Fibroblast of lung (primary cell): ENCODE measurements around the gene SMARCC1. TPM values are rescaled to one million over a fixed set of nuclear protein-coding genes. Genes with fewer than 3 reads are reported as not detected.
"Not testable (repeated sequence)": the region's sequence is repeated elsewhere in the genome, so short reads cannot be mapped to it uniquely, and the experiment has no call there.

Experiments
- DNase-seq, 2 donors: peaks; one replicate each; pipeline versions ENCODE4 v3.0.0 to v3.0.0-alpha.2; 2010; ENCODE audit warnings: low read depth in 2 of 2
- H2AFZ ChIP-seq: 2 replicates; pipeline ENCODE4 v1.5.1; 2012; ENCODE audit warnings: low read length, control low read depth, inconsistent platforms
- H3K27ac ChIP-seq: 2 replicates; pipeline ENCODE4 v1.5.1; 2011; ENCODE audit warnings: low read length, control low read depth; ENCODE audit not compliant: insufficient read depth
- H3K27me3 ChIP-seq: 2 replicates; pipeline ENCODE4 v1.5.1; 2011; ENCODE audit warnings: mild to moderate bottlenecking, low read length; ENCODE audit not compliant: control insufficient read depth, insufficient read depth
- H3K36me3 ChIP-seq: 2 replicates; pipeline ENCODE4 v1.5.1; 2011; ENCODE audit warnings: low read length; ENCODE audit not compliant: control insufficient read depth, insufficient read depth
- H3K4me1 ChIP-seq: 2 replicates; pipeline ENCODE4 v1.5.1; 2011; ENCODE audit warnings: low read length; ENCODE audit not compliant: control insufficient read depth, insufficient read depth; ENCODE audit errors: extremely low read depth
- H3K4me2 ChIP-seq: 2 replicates; pipeline ENCODE4 v1.5.1; 2011; ENCODE audit warnings: low read length, control low read depth; ENCODE audit not compliant: insufficient read depth; ENCODE audit errors: extremely low read depth
- H3K4me3 ChIP-seq, 4 experiments: fragments of 200-600 bp in 1 of 4; sonication (generic) in 1 of 4; replicated peaks in 1 of 4; 2 replicates each; pipeline ENCODE4 v1.5.1; 2011 to 2016; ENCODE audit warnings: low read length in 4 of 4, low read depth in 3 of 4, mild to moderate bottlenecking in 3 of 4, control low read depth in 2 of 4, inconsistent platforms in 1 of 4, mixed read lengths in 1 of 4; ENCODE audit not compliant: insufficient read depth in 1 of 4; ENCODE audit errors: control extremely low read depth in 1 of 4
- H3K79me2 ChIP-seq: 2 replicates; pipeline ENCODE4 v1.5.1; 2012; ENCODE audit warnings: mild to moderate bottlenecking, low read length, inconsistent platforms; ENCODE audit not compliant: control insufficient read depth, insufficient read depth
- H3K9ac ChIP-seq: 2 replicates; pipeline ENCODE4 v1.5.1; 2011; ENCODE audit warnings: mild to moderate bottlenecking, low read length, control low read depth; ENCODE audit not compliant: insufficient read depth
- H3K9me3 ChIP-seq: 2 replicates; pipeline ENCODE4 v1.5.1; 2012; ENCODE audit warnings: low read depth, low read length; ENCODE audit not compliant: control insufficient read depth, insufficient read depth
- H4K20me1 ChIP-seq: 2 replicates; pipeline ENCODE4 v1.5.1; 2011; ENCODE audit warnings: low read length; ENCODE audit not compliant: control insufficient read depth, insufficient read depth; ENCODE audit errors: extremely low read depth
- CTCF ChIP-seq, 2 donors: IDR thresholded peaks in 1 of 2; conservative IDR thresholded peaks in 1 of 2; 1 replicate in 1 of 2; 2 replicates in 1 of 2; pipeline ENCODE4 v1.5.1; 2011 to 2012; ENCODE audit warnings: low read length in 2 of 2, control low read depth in 1 of 2, inconsistent platforms in 1 of 2, low read depth in 1 of 2, mild to moderate bottlenecking in 1 of 2
- EZH2 ChIP-seq: IDR thresholded peaks from 2 replicates; pipeline ENCODE4 v1.5.1; 2012; ENCODE audit warnings: low read length, control low read depth, mild to moderate bottlenecking; ENCODE audit errors: missing control alignments
- polyA minus RNA-seq: library from RNA; depleted of rRNA, polyadenylated mRNA; stranded (reverse); fragments of >200 nt; gene quantifications from 2 replicates; pipeline ENCODE4 v1.2.3, GENCODE V29; 2011; ENCODE audit warnings: low replicate concordance
- polyA plus RNA-seq, 2 donors: library from polyadenylated mRNA; depleted of rRNA in 1 of 2; stranded (reverse) in 1 of 2; unstranded in 1 of 2; fragments of >200 nt; gene quantifications; 2 replicates each; pipeline ENCODE4 v1.2.1, GENCODE V29; 2011 to 2012; ENCODE audit warnings: missing spikeins in 1 of 2
- total RNA-seq: library from RNA; depleted of rRNA; stranded (reverse); fragments of >200 nt; gene quantifications from 2 replicates; pipeline ENCODE4 v1.2.1, GENCODE V29; 2014

SMARCC1 gene
- total RNA-seq, result 23.1 and 27.0 TPM in 2 replicates
- 23.6 and 31.1 TPM in 2 replicates for polyA plus RNA-seq
- polyA plus RNA-seq (2012), result 28.9 and 35.2 TPM in 2 replicates
- polyA minus RNA-seq, result 66.4 and 95.5 TPM in 2 replicates

- peak within 1 kb of the TSS; percentile 94 for H3K27ac ChIP-seq
- H3K4me1 ChIP-seq, result peaks cover 2% of the 10 kb centered on the region
- H3K27me3 ChIP-seq, result no peaks in the 10 kb centered on the region
- peak; percentile 94 to 97 for DNase-seq
- H3K9ac ChIP-seq, result peak within 1 kb of the TSS; percentile 97
- no peaks in the 10 kb centered on the region for H3K36me3 ChIP-seq
- H3K9me3 ChIP-seq, result no peaks in the 10 kb centered on the region
- H3K4me2 ChIP-seq, result peak within 1 kb of the TSS; percentile 98
- H2AFZ ChIP-seq, result peak within 1 kb of the TSS; percentile 84
- no peak for TF ChIP-seq EZH2
- no peak for TF ChIP-seq CTCF (conservative IDR thresholded peaks at IDR 0.05 in 1 of 2, IDR thresholded peaks at IDR 0.05 in 1 of 2; ENCODE audit: low read depth in 1 of 2, low read length in 2 of 2)
- peaks cover 43% of the 10 kb centered on the region for H3K79me2 ChIP-seq
- H4K20me1 ChIP-seq, result no peaks in the 10 kb centered on the region
- peak within 1 kb of the TSS; percentile 79 to 96 (median 87) for H3K4me3 ChIP-seq
These were observed at the start of gene SMARCC1 for GRCh38 chr3:47781685-47782445. SMARCC1 (minus strand) TSS chr3:47781893; CDS start chr3:47781797, 96 bp downstream.

GRCh38 chr3:47829482-47829881 lies 47.8 kb upstream of the SMARCC1 start:
- not testable (repeated sequence) for H3K4me3 ChIP-seq, H3K27me3 ChIP-seq, H3K4me2 ChIP-seq, H3K4me1 ChIP-seq, DNase-seq, H3K27ac ChIP-seq, H4K20me1 ChIP-seq, H3K9ac ChIP-seq, H2AFZ ChIP-seq, H3K36me3 ChIP-seq, H3K9me3 ChIP-seq
- peaks cover 27% of the 10 kb centered on the region for H3K79me2 ChIP-seq

GRCh38 chr3:47825590-47825989 lies 43.9 kb upstream of the SMARCC1 start:
- H3K27ac ChIP-seq, result peak overlapping the region; percentile 82
- no peak for DNase-seq
- H3K4me2 ChIP-seq, result peak overlapping the region; percentile 85
- no peaks in the 10 kb centered on the region for H3K9me3 ChIP-seq
- H3K79me2 ChIP-seq, result peaks cover 28% of the 10 kb centered on the region
- peak overlapping the region; percentile 69 to 98 (median 76) for H3K4me3 ChIP-seq
- peaks cover 9% of the 10 kb centered on the region for H3K4me1 ChIP-seq
- TF ChIP-seq EZH2 (no peak), CTCF (conservative IDR thresholded peaks at IDR 0.05 in 1 of 2, IDR thresholded peaks at IDR 0.05 in 1 of 2; ENCODE audit: low read depth in 1 of 2, low read length in 2 of 2) (no peak)
- H3K36me3 ChIP-seq, result peaks cover 7% of the 10 kb centered on the region
- peak overlapping the region; percentile 95 for H3K9ac ChIP-seq
- H4K20me1 ChIP-seq, result no peaks in the 10 kb centered on the region
- H3K27me3 ChIP-seq, result no peaks in the 10 kb centered on the region
- no peak overlapping the region for H2AFZ ChIP-seq
